ENCODE results near the gene ILF2.
"Not testable (repeated sequence)": the region's sequence is repeated elsewhere in the genome, so short reads cannot be mapped to it uniquely, and the experiment has no call there.

ILF2 gene

DNA sequence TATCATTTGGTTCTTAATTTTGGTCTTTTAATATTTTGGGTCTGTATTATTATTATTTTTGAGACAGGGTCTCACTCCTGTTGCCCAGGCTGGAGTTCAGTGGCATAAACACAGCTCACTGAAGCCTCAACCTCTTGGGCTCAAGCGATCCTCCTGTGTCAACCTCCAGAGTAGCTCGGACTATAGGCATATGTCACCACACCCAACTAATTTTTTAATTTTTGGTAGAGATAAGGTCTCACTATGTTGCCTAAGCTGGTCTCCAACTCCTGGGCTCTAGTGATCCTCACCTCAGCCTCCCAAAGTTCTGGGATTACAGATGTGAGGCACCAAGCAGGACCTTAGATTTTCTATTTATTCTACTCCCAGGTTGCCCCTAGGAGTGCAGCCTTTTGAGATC lies 2.7 kb upstream of the ILF2 start:
- Histone ChIP-seq H4K20me1 (ENCODE audit: insufficient read depth, low read length) (peaks cover 7% of the 10 kb centered on the region; the same call in 1 of the 2 replicates), H3K27me3 (ENCODE audit: insufficient read depth, low read length, poor library complexity) (no peaks in the 10 kb centered on the region), H3K9me3 (ENCODE audit: insufficient read depth, low read length, severe bottlenecking) (no peaks in the 10 kb centered on the region), H3K27ac (ENCODE audit: low read length) (no peak overlapping the region), H3K9ac (ENCODE audit: low read depth, low read length) (no peak overlapping the region), H2AFZ (ENCODE audit: low read depth, low read length) (no peak overlapping the region), H3K36me3 (ENCODE audit: insufficient read depth, low read length) (peaks cover 20% of the 10 kb centered on the region), H3K4me2 (ENCODE audit: insufficient read depth, low read length) (no peak overlapping the region), H3K79me2 (ENCODE audit: insufficient read depth, low read length) (peaks cover 23% of the 10 kb centered on the region), H3K4me3 (ENCODE audit: low read depth in 1 of 2, low read length in 2 of 2) (no peak overlapping the region), H3K4me1 (ENCODE audit: insufficient read depth, low read length) (peaks cover 24% of the 10 kb centered on the region)
- ATAC-seq (ENCODE audit: insufficient read depth, low read depth) = no peak
- TF ChIP-seq CTCF (IDR thresholded peaks at IDR 0.05; ENCODE audit: borderline replicate concordance, extremely low read depth, low read length, poor library complexity, severe bottlenecking) (no peak), EZH2 (IDR thresholded peaks at IDR 0.05; ENCODE audit: borderline replicate concordance, low read depth, low read length, severe bottlenecking) (no peak)
- no peak for DNase-seq

DNA sequence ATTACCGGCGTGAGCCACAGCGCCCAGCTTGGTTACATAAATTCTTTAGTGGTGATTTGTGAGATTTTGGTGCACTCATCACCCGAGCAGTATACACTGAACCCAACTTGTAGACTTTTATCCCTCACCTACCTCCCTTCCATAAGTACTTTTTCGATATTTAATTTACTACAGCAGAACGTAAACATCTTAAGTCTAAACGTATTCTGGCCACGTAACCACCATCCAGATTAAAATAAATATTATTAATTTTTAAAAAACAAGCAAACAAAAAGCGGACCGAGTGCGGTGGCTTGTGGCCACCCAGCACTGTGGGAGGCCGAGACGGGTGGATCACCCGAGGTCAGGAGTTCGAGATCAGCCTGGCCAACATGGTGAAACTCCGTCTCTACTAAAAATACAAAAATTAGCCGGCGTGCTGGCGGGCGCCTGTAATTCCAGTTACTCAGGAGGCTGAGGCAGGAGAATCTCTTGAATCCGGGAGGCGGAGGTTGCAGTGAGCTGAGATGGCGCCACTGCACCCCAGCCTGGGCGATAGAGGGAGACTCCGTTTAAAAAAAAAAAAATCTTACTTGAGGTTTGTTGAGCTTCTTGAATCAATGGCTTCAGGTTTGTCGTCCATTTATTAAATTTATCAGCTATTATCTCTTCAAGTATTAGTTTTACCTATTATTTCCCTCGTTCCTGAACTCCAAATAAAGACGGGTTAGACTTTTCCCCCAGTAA lies 998 bp upstream of the ILF2 start:
- Histone ChIP-seq H3K36me3 (ENCODE audit: insufficient read depth, low read length) (peaks cover 37% of the 10 kb centered on the region), H3K9ac (ENCODE audit: low read depth, low read length) (peak overlapping the region; percentile 56), H3K4me1 (ENCODE audit: insufficient read depth, low read length) (peaks cover 35% of the 10 kb centered on the region), H4K20me1 (ENCODE audit: insufficient read depth, low read length) (peaks cover 19% of the 10 kb centered on the region; the same call in 1 of the 2 replicates), H3K4me3 (ENCODE audit: low read depth in 1 of 2, low read length in 2 of 2) (peak overlapping the region; percentile 25 to 65; a peak in 3 of 4 replicates), H3K79me2 (ENCODE audit: insufficient read depth, low read length) (peaks cover 41% of the 10 kb centered on the region), H3K27ac (ENCODE audit: low read length) (peak overlapping the region; percentile 78), H3K4me2 (ENCODE audit: insufficient read depth, low read length) (peak overlapping the region; percentile 73), H2AFZ (ENCODE audit: low read depth, low read length) (peak overlapping the region; percentile 91)
- H3K27me3 ChIP-seq (ENCODE audit: insufficient read depth, low read length, poor library complexity); H3K9me3 ChIP-seq (ENCODE audit: insufficient read depth, low read length, severe bottlenecking): not testable (repeated sequence)
- peak; percentile 30 for TF ChIP-seq CTCF (IDR thresholded peaks at IDR 0.05; ENCODE audit: borderline replicate concordance, extremely low read depth, low read length, poor library complexity, severe bottlenecking)
- peak; percentile 76 for DNase-seq
- ATAC-seq (ENCODE audit: insufficient read depth, low read depth) = peak; percentile 41

GRCh38 chr1:153670257-153670858 lies 435 bp downstream of the ILF2 start:
- H3K79me2 ChIP-seq (ENCODE audit: insufficient read depth, low read length) = peaks cover 50% of the 10 kb centered on the region
- H3K9me3 ChIP-seq (ENCODE audit: insufficient read depth, low read length, severe bottlenecking) = no peaks in the 10 kb centered on the region
- peak overlapping the region; percentile 66 for H2AFZ ChIP-seq (ENCODE audit: low read depth, low read length)
- H3K4me3 ChIP-seq (ENCODE audit: low read depth in 1 of 2, low read length in 2 of 2) = peak overlapping the region; percentile 75 to 95
- peak overlapping the region; percentile 94 for H3K4me2 ChIP-seq (ENCODE audit: insufficient read depth, low read length)
- ATAC-seq (ENCODE audit: insufficient read depth, low read depth) (no peak), DNase-seq (no peak)
- peaks cover 35% of the 10 kb centered on the region for H3K4me1 ChIP-seq (ENCODE audit: insufficient read depth, low read length)
- peaks cover 51% of the 10 kb centered on the region for H3K36me3 ChIP-seq (ENCODE audit: insufficient read depth, low read length)
- peaks cover 24% of the 10 kb centered on the region; the same call in 1 of the 2 replicates for H4K20me1 ChIP-seq (ENCODE audit: insufficient read depth, low read length)
- no peaks in the 10 kb centered on the region for H3K27me3 ChIP-seq (ENCODE audit: insufficient read depth, low read length, poor library complexity)
- peak overlapping the region; percentile 88 for H3K9ac ChIP-seq (ENCODE audit: low read depth, low read length)
- peak overlapping the region; percentile 92 for H3K27ac ChIP-seq (ENCODE audit: low read length)
- no peak for TF ChIP-seq EZH2 (IDR thresholded peaks at IDR 0.05; ENCODE audit: borderline replicate concordance, low read depth, low read length, severe bottlenecking)
- no peak for TF ChIP-seq CTCF (IDR thresholded peaks at IDR 0.05; ENCODE audit: borderline replicate concordance, extremely low read depth, low read length, poor library complexity, severe bottlenecking)

Data from DND-41 (cell line).